CD4-positive, CD25-positive, alpha-beta regulatory T cell (primary cell): ENCODE data around the gene KSR2. TPM values are rescaled to one million over a fixed set of nuclear protein-coding genes. Genes with fewer than 3 reads are reported as not detected.

Experiments
- ATAC-seq, 2 donors: fragments of 150-1000 bp; cut with Tn5 transposase; one replicate each; pipeline ENCODE4 v1.10.0; 2021; ENCODE audit warnings: low read depth in 2 of 2, moderate number of reproducible peaks in 2 of 2, moderate library complexity in 1 of 2
- DNase-seq, 3 donors: peaks; one replicate each; pipeline versions ENCODE4 v3.0.0 to v3.0.0-alpha.2; 2012 to 2022; ENCODE audit warnings: mixed read lengths in 1 of 3
- H3K27ac ChIP-seq: one replicate; pipeline ENCODE4 v1.7.0; 2013; ENCODE audit warnings: mild to moderate bottlenecking, low read length; ENCODE audit not compliant: insufficient read depth, poor library complexity, severe bottlenecking
- H3K27me3 ChIP-seq: one replicate; pipeline ENCODE4 v1.7.0; 2013; ENCODE audit warnings: low read length; ENCODE audit not compliant: control insufficient read depth, insufficient read depth
- H3K36me3 ChIP-seq: one replicate; pipeline ENCODE4 v1.7.0; 2013; ENCODE audit warnings: mild to moderate bottlenecking, low read length, moderate library complexity; ENCODE audit not compliant: control insufficient read depth, insufficient read depth
- H3K4me1 ChIP-seq: 2 replicates; pipeline ENCODE4 v1.7.0; 2013; ENCODE audit warnings: mild to moderate bottlenecking, low read length; ENCODE audit not compliant: insufficient read depth, control insufficient read depth, poor library complexity, severe bottlenecking
- H3K4me3 ChIP-seq: one replicate; pipeline ENCODE4 v1.7.0; 2013; ENCODE audit warnings: low read depth, mild to moderate bottlenecking, low read length, moderate library complexity
- H3K9me3 ChIP-seq, 2 experiments: 1 replicate in 1 of 2; 2 replicates in 1 of 2; pipeline ENCODE4 v1.7.0; 2013; ENCODE audit warnings: low read length in 2 of 2, mild to moderate bottlenecking in 1 of 2, moderate library complexity in 1 of 2; ENCODE audit not compliant: control insufficient read depth in 2 of 2
- H3K27ac Mint-ChIP-seq, 3 donors: one replicate each; pipeline ENCODE4 v1.8.0; 2020 to 2022; ENCODE audit warnings: mild to moderate bottlenecking in 3 of 3, mixed read lengths in 3 of 3, moderate library complexity in 2 of 3
- H3K27me3 Mint-ChIP-seq: one replicate; pipeline ENCODE4 v1.8.0; 2022; ENCODE audit warnings: mild to moderate bottlenecking, mixed read lengths
- H3K36me3 Mint-ChIP-seq: one replicate; pipeline ENCODE4 v1.8.0; 2020; ENCODE audit warnings: mixed read lengths
- H3K4me1 Mint-ChIP-seq, 4 donors: one replicate each; pipeline ENCODE4 v1.8.0; 2020 to 2022; ENCODE audit warnings: mixed read lengths in 4 of 4, mild to moderate bottlenecking in 1 of 4
- H3K4me3 Mint-ChIP-seq, 4 donors: one replicate each; pipeline ENCODE4 v1.8.0; 2020 to 2022; ENCODE audit warnings: mild to moderate bottlenecking in 4 of 4, mixed read lengths in 4 of 4, moderate library complexity in 3 of 4
- H3K9me3 Mint-ChIP-seq, 7 donors: one replicate each; pipeline ENCODE4 v1.8.0; 2020 to 2022; ENCODE audit warnings: mixed read lengths in 7 of 7, mild to moderate bottlenecking in 3 of 7, moderate library complexity in 2 of 7
- polyA plus RNA-seq, 4 donors: library from polyadenylated mRNA; unstranded; fragments of 300-500 nt; fragmentation: Illumina TruSeq; gene quantifications; one replicate each; pipeline ENCODE4 v1.2.3, GENCODE V29; 2021
- total RNA-seq: library from RNA; stranded (reverse); gene quantifications from one replicate; pipeline ENCODE4 v1.2.3, GENCODE V29; 2022

KSR2 gene
- total and polyA plus RNA-seq, 5 donors from 2014 or later: 0.20 TPM; not detected in 4

DNA sequence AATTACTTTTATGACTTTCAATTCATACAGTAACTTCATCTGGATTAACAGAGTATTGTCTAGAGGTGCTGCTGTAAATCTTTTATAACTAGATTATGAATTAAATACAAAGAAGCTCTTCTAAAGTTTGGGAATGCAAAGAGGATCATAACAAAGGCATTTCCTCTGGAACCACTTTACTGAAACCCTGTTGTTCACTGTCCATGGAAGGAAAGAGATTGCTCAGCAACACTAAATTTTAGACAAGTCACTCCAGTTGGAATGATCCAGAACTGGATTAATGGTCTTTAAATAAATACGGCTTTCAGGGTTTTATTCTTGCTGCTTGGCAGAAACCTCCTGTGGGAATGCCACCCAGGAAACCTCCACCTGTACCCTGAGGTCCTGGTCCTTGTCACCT, 250.6 kb downstream of the KSR2 start:
- Histone ChIP-seq H3K4me3 (no peak overlapping the region), H3K27me3 (no peaks in the 10 kb centered on the region), H3K27ac (no peak overlapping the region), H3K4me1 (no peaks in the 10 kb centered on the region), H3K9me3 (no peaks in the 10 kb centered on the region), H3K36me3 (no peaks in the 10 kb centered on the region)
- DNase-seq (no peak), ATAC-seq (no peak)
- no peak overlapping the region for H3K27ac Mint-ChIP-seq
- H3K9me3 Mint-ChIP-seq: peaks cover 0 to 5% (median 0%) of the 10 kb centered on the region in 7 donors
- H3K36me3 Mint-ChIP-seq: no peaks in the 10 kb centered on the region
- no peaks in the 10 kb centered on the region for H3K27me3 Mint-ChIP-seq
- H3K4me1 Mint-ChIP-seq: no peaks in the 10 kb centered on the region
- no peak overlapping the region for H3K4me3 Mint-ChIP-seq

DNA sequence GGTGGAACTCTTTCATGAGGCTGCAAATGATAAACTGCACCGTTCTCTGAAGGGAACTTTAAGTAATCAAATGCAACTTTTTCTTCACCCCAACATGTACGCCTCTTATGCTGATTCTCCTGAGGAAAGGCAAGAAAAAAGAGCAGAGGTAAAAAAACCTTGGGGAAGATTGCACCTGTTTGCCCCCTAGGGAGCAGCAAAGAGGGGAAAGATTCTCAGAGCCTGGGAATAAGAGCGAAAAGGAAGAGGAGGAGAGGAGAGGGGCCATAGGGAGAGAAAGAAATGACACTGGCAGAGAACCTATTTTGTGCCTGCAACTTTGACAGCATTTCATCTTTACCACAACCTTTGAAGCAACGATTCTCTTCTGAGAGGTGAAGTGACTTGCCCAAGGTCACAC, 254.6 kb downstream of the KSR2 start:
- H3K27me3 Mint-ChIP-seq: no peaks in the 10 kb centered on the region
- H3K4me1 Mint-ChIP-seq: no peaks in the 10 kb centered on the region
- H3K4me1 ChIP-seq: no peaks in the 10 kb centered on the region
- H3K4me3 Mint-ChIP-seq: no peak overlapping the region
- no peaks in the 10 kb centered on the region for H3K27me3 ChIP-seq
- H3K36me3 Mint-ChIP-seq: no peaks in the 10 kb centered on the region
- H3K4me3 ChIP-seq: no peak overlapping the region
- no peaks in the 10 kb centered on the region for H3K9me3 ChIP-seq
- no peak for ATAC-seq
- no peak overlapping the region for H3K27ac Mint-ChIP-seq
- peaks cover 0 to 5% (median 0%) of the 10 kb centered on the region in 7 donors for H3K9me3 Mint-ChIP-seq
- no peak overlapping the region for H3K27ac ChIP-seq
- H3K36me3 ChIP-seq: no peaks in the 10 kb centered on the region
- DNase-seq: no peak

DNA sequence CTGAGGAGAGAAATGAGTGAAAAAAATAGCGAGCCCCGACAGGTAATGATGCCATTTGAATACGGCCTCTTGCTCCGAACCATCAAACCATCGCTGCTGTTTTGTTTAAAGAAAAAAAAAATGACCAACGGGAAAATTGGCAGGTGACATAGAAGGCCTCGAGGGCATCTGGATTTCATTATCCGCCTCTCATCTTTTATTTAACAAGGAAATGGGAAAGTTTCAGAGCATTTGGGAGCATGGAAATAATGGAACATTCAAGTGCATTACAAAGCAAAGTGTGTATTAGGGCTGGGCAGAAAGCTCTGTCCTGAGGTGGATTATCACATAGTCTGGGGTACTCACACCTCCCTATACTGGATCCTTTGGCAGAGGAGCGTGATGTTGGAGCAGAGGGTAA, 258.7 kb downstream of the KSR2 start:
- Mint-ChIP-seq H3K4me1 (no peaks in the 10 kb centered on the region), H3K36me3 (no peaks in the 10 kb centered on the region), H3K27ac (no peak overlapping the region), H3K27me3 (no peaks in the 10 kb centered on the region), H3K9me3 (peaks cover 0 to 2% (median 0%) of the 10 kb centered on the region in 7 donors), H3K4me3 (no peak overlapping the region)
- Histone ChIP-seq H3K27me3 (no peaks in the 10 kb centered on the region), H3K4me3 (no peak overlapping the region), H3K27ac (no peak overlapping the region), H3K9me3 (no peaks in the 10 kb centered on the region), H3K4me1 (no peaks in the 10 kb centered on the region), H3K36me3 (no peaks in the 10 kb centered on the region)
- ATAC-seq: no peak
- DNase-seq: no peak

DNA sequence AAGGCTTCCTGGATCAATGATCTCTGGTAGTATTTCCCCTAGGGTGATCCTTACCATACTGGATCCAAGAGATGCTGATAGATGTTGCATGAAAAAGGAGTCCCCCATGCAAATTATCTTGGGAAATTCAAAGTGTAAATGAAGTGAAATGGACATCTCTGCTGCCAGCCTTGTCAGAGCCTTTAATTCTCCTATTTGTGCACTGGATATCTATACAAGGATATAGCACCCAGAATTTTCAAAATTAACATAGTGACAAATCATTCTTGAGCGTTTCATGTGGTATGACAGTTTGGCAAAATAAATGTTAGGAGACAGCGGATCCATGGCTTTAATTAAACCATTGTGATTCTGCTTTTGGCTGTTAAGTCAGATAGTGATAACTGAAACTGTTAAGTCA, 260.9 kb downstream of the KSR2 start:
- H3K4me3 Mint-ChIP-seq: no peak overlapping the region
- no peaks in the 10 kb centered on the region for H3K4me1 ChIP-seq
- no peaks in the 10 kb centered on the region for H3K36me3 Mint-ChIP-seq
- no peak overlapping the region for H3K27ac Mint-ChIP-seq
- peaks cover 0 to 2% (median 0%) of the 10 kb centered on the region in 7 donors for H3K9me3 Mint-ChIP-seq
- ATAC-seq: no peak
- no peak overlapping the region for H3K27ac ChIP-seq
- H3K27me3 Mint-ChIP-seq: no peaks in the 10 kb centered on the region
- no peaks in the 10 kb centered on the region for H3K36me3 ChIP-seq
- DNase-seq: no peak
- H3K9me3 ChIP-seq: no peaks in the 10 kb centered on the region
- no peaks in the 10 kb centered on the region for H3K27me3 ChIP-seq
- no peaks in the 10 kb centered on the region for H3K4me1 Mint-ChIP-seq
- no peak overlapping the region for H3K4me3 ChIP-seq

DNA sequence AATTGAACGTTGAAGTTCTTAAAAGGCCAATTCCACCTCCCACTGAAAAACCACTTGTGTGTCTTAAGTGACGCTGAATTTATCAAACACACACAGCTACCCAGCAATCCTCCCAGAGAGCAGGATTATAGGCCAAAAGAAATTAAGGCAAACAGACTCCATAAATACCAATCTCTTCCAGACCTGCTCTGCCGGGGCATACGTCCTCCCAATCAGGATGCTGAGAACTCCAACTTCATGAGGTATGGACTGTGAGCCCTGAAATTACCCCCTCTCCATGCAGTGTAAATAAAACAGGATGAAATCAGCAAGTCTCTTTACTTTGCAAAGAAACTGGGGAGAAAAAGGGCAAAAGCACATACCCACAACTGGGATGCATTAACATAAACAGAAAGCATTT, 265.2 kb downstream of the KSR2 start:
- Histone ChIP-seq H3K9me3 (no peaks in the 10 kb centered on the region), H3K4me1 (no peaks in the 10 kb centered on the region), H3K4me3 (no peak overlapping the region), H3K27me3 (no peaks in the 10 kb centered on the region), H3K36me3 (no peaks in the 10 kb centered on the region), H3K27ac (no peak overlapping the region)
- Mint-ChIP-seq H3K36me3 (no peaks in the 10 kb centered on the region), H3K27ac (no peak overlapping the region), H3K4me1 (no peaks in the 10 kb centered on the region), H3K4me3 (no peak overlapping the region), H3K27me3 (no peaks in the 10 kb centered on the region), H3K9me3 (peaks cover 0 to 2% (median 0%) of the 10 kb centered on the region in 7 donors)
- ATAC-seq (no peak), DNase-seq (no peak)

DNA sequence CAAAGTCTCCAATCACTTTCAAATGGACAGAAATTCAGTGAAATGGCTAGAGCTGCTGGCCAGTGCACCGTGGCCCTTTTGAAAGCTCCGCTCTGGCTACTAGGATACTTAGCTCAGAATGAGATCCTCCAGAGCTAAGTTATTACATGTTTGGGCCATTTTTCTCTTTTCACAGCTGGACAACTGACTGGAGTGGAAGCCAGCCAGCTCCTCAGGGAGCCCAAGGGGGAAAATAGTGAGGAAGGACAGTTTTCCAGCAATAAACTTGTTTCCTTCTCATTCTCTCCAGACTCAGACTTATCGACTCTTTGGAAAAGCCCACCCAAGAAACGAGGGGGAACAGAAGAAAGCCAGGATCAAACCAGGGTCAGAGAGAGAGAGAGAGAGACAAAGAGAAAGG, 266.0 kb downstream of the KSR2 start:
- no peaks in the 10 kb centered on the region for H3K4me1 ChIP-seq
- H3K27me3 Mint-ChIP-seq: no peaks in the 10 kb centered on the region
- H3K36me3 Mint-ChIP-seq: no peaks in the 10 kb centered on the region
- no peak overlapping the region for H3K4me3 Mint-ChIP-seq
- no peak overlapping the region for H3K27ac Mint-ChIP-seq
- H3K9me3 Mint-ChIP-seq: peaks cover 0 to 3% (median 0%) of the 10 kb centered on the region in 7 donors
- no peaks in the 10 kb centered on the region for H3K4me1 Mint-ChIP-seq
- ATAC-seq: no peak
- H3K4me3 ChIP-seq: no peak overlapping the region
- H3K27me3 ChIP-seq: no peaks in the 10 kb centered on the region
- no peaks in the 10 kb centered on the region for H3K9me3 ChIP-seq
- DNase-seq: no peak
- no peaks in the 10 kb centered on the region for H3K36me3 ChIP-seq
- no peak overlapping the region for H3K27ac ChIP-seq

DNA sequence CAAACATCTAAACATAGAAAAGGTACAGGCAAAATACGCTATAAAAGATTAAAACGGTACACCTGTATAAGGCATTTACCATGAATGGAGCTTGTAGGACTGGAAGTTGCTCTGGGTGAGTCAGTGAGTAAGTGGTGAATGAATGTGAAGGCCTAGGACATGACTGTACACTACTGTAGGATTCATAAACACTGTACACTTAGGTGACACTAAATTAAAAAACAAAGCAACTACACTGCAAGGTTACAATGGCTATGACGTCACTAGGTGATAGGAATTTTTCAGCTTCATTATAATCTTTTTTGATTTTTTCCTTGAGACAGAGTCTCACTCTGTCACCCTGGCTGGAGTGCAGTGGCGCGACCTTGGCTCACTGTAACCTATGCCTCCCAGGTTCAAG, 269.2 kb downstream of the KSR2 start:
- H3K4me3 Mint-ChIP-seq: no peak overlapping the region
- no peak for ATAC-seq
- Histone ChIP-seq H3K9me3 (no peaks in the 10 kb centered on the region), H3K4me3 (no peak overlapping the region), H3K27ac (no peak overlapping the region), H3K27me3 (no peaks in the 10 kb centered on the region), H3K4me1 (no peaks in the 10 kb centered on the region), H3K36me3 (no peaks in the 10 kb centered on the region)
- H3K36me3 Mint-ChIP-seq: no peaks in the 10 kb centered on the region
- no peak for DNase-seq
- H3K4me1 Mint-ChIP-seq: no peaks in the 10 kb centered on the region
- no peak overlapping the region for H3K27ac Mint-ChIP-seq
- no peaks in the 10 kb centered on the region for H3K27me3 Mint-ChIP-seq
- peaks cover 0 to 4% (median under 1%) of the 10 kb centered on the region in 7 donors for H3K9me3 Mint-ChIP-seq

DNA sequence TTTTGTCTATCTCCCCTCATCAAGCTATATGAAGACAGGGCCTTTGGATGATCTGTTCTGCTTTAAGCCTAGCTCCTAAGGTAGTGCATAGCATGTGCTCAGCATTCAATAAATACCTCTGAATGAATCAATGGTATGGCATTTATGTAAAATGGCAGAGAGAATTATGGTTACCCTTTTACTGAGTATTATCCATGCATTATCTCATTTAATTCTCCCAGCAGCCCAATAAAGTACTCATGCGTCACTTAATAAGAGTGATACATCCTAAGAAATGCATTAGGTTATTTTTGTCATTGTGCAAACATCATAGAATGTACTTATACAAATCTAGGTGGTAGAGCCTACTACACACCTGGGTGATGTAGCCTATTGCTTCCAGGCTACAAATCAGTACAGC, 269.7 kb downstream of the KSR2 start:
- Mint-ChIP-seq H3K27me3 (no peaks in the 10 kb centered on the region), H3K4me1 (no peaks in the 10 kb centered on the region), H3K36me3 (no peaks in the 10 kb centered on the region), H3K27ac (no peak overlapping the region), H3K4me3 (no peak overlapping the region), H3K9me3 (peaks cover 0 to 7% (median 0%) of the 10 kb centered on the region in 7 donors)
- no peaks in the 10 kb centered on the region for H3K27me3 ChIP-seq
- ATAC-seq (no peak), DNase-seq (no peak)
- H3K4me3 ChIP-seq: no peak overlapping the region
- H3K4me1 ChIP-seq: no peaks in the 10 kb centered on the region
- no peaks in the 10 kb centered on the region for H3K9me3 ChIP-seq
- H3K27ac ChIP-seq: no peak overlapping the region
- no peaks in the 10 kb centered on the region for H3K36me3 ChIP-seq
